Left lung (tissue), 10 donors: ENCODE measurements around the gene PTPN21. TPM values are rescaled to one million over a fixed set of nuclear protein-coding genes. Genes with fewer than 3 reads are reported as not detected.
A peak's percentile ranks its signal among the peaks of the same experiment; 100 is the strongest.

Experiments used
- ATAC-seq: fragments of 200-7000 bp; cut with Tn5 transposase; one replicate; pipeline ENCODE4 v1.9.1; 2020; ENCODE audit warnings: moderate library complexity
- DNase-seq, 4 donors: peaks; one replicate each; pipeline ENCODE4 v3.0.0-alpha.2; 2013 to 2020
- H3K27ac ChIP-seq, 2 donors: fragments of 200-600 bp; sonication (generic) in 1 of 2; one replicate each; pipeline versions ENCODE4 v1.5.0 to v1.8.0; 2020 to 2021
- H3K27me3 ChIP-seq, 2 donors: fragments of 200-600 bp; sonication (generic) in 1 of 2; one replicate each; pipeline versions ENCODE4 v1.5.0 to v1.8.0; 2020 to 2021
- H3K36me3 ChIP-seq, 2 donors: fragments of 200-600 bp; sonication (generic) in 1 of 2; one replicate each; pipeline versions ENCODE4 v1.5.0 to v1.8.0; 2020 to 2021
- H3K4me1 ChIP-seq, 2 donors: fragments of 200-600 bp; one replicate each; pipeline ENCODE4 v1.8.0; 2021
- H3K4me3 ChIP-seq, 2 donors: fragments of 200-600 bp; sonication (generic) in 1 of 2; one replicate each; pipeline versions ENCODE4 v1.5.0 to v1.8.0; 2020 to 2021; ENCODE audit warnings: mild to moderate bottlenecking in 1 of 2
- H3K9me3 ChIP-seq, 2 donors: fragments of 200-600 bp; sonication (generic) in 1 of 2; one replicate each; pipeline versions ENCODE4 v1.5.0 to v1.8.0; 2020 to 2021
- intact Hi-C, 2 donors: fragments of 100-400 bp; cut with DNase I; formaldehyde crosslinking; loops; one replicate each; pipeline versions ENCODE4 v1.11.2 to v1.14.2; 2022
- polyA plus RNA-seq, 6 donors: library from polyadenylated mRNA; unstranded; fragments of 120-200 nt; gene quantifications; one replicate each; pipeline ENCODE4 v1.2.1, GENCODE V29; 2013; ENCODE audit not compliant: insufficient read length in 6 of 6
- total RNA-seq, 2 donors: library from RNA; stranded (reverse); fragmentation: NEBNext Ultra II Directional; extraction: Animal tissue kit (Norgen Biotek cat#: 25700); gene quantifications; one replicate each; pipeline ENCODE4 v1.2.1, GENCODE V29; 2021
- TF ChIP-seq, protein P1 (sequence below), 2 donors: fragments of 200-600 bp; sonication (generic) in 1 of 2; IDR thresholded peaks; one replicate each; pipeline versions ENCODE4 v1.5.0 to v1.8.0; 2021; ENCODE audit warnings: antibody characterized with exemption in 2 of 2
- donor health status: DM: no; HTN: yes; CAD: no.
- donor health status: DM: no; HTN: no; CAD: no.

Gene PTPN21
- total and polyA plus RNA-seq, 8 donors: 26.8 to 35.9 (median 29.8) TPM

DNA sequence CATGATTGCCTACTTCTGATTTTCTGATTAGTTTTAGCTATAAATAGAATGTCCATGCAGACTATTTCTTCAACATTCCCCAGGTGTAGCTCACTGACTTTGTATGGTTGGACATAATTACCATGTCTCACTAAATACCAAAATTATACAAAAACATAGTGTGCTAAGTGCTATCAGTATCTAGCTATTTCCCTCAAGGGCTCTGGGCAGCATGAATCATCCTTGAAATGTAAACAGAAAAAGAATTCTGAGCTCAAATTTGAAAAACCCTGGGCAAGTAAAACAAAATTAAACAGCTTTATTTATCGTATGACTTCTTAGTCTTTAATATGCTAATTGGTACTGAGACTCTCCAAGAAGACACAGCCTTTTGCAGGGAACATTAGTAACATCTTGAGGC lies 86.4 kb downstream of the PTPN21 start:
- TF ChIP-seq, protein P1, sequence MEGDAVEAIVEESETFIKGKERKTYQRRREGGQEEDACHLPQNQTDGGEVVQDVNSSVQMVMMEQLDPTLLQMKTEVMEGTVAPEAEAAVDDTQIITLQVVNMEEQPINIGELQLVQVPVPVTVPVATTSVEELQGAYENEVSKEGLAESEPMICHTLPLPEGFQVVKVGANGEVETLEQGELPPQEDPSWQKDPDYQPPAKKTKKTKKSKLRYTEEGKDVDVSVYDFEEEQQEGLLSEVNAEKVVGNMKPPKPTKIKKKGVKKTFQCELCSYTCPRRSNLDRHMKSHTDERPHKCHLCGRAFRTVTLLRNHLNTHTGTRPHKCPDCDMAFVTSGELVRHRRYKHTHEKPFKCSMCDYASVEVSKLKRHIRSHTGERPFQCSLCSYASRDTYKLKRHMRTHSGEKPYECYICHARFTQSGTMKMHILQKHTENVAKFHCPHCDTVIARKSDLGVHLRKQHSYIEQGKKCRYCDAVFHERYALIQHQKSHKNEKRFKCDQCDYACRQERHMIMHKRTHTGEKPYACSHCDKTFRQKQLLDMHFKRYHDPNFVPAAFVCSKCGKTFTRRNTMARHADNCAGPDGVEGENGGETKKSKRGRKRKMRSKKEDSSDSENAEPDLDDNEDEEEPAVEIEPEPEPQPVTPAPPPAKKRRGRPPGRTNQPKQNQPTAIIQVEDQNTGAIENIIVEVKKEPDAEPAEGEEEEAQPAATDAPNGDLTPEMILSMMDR (IDR thresholded peaks at IDR 0.05): no peak
- H3K9me3 ChIP-seq: no peaks in the 10 kb centered on the region
- H3K4me1 ChIP-seq: peaks cover 0 to 3% of the 10 kb centered on the region in 2 donors
- intact Hi-C loops: no loop called here
- H3K4me3 ChIP-seq: no peak overlapping the region
- H3K27ac ChIP-seq: no peak overlapping the region
- no peaks in the 10 kb centered on the region for H3K27me3 ChIP-seq
- DNase-seq: no peak
- H3K36me3 ChIP-seq: peaks cover 0 to 58% of the 10 kb centered on the region in 2 donors
- ATAC-seq: peak; percentile 86

DNA sequence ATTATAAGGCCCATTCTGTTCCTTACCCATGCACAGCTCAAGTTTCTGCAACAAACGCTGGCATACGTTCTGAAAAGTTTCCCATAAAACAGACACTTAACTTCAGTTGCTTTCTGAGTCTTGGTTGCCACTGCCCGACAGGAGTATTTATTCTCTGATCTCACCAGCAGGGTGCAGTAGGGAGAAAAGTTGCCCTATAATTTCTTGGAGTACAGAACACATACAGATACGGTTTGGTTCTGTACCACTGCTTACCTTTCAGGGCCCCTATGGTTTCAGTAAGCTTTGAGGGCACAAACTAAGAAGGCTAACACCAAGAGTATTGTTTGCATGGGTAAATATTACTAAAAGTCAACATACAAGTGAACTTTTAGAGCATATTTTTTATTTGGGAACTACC lies 91.5 kb downstream of the PTPN21 start:
- H3K4me3 ChIP-seq: no peak overlapping the region
- ATAC-seq (peak; percentile 81), DNase-seq (no peak)
- H3K4me1 ChIP-seq: no peaks in the 10 kb centered on the region
- H3K27me3 ChIP-seq: no peaks in the 10 kb centered on the region
- intact Hi-C loops: no loop called here
- TF ChIP-seq, protein P1 (IDR thresholded peaks at IDR 0.05): peak in 1 of 2 donors; percentile 29
- H3K36me3 ChIP-seq: peaks cover 0 to 26% of the 10 kb centered on the region in 2 donors
- H3K27ac ChIP-seq: no peak overlapping the region
- H3K9me3 ChIP-seq: peaks cover 0 to 14% of the 10 kb centered on the region in 2 donors

DNA sequence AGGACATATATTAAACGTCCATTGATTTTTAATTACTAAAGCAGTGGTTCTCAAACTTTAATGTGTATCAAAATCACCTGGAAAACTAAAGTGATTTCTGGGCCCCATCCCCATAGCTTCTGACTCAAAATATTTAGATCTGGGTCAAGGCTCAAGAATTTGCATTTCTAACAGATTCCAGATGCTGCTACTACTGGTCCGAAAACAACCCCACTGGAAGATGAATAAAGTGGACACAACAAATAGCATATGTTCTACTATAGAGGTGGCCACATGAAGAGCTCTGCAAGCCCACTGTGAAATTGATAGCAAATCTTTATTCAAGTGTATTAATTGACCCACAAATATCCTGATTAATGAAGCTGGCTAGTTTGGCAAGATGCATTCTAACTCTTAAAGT lies 99.9 kb downstream of the PTPN21 start:
- H3K36me3 ChIP-seq: peaks cover 0 to 6% of the 10 kb centered on the region in 2 donors
- H3K27ac ChIP-seq: no peak overlapping the region
- intact Hi-C loops: no loop called here
- ATAC-seq (no peak), DNase-seq (no peak)
- H3K4me3 ChIP-seq: no peak overlapping the region
- peaks cover 0 to 16% of the 10 kb centered on the region in 2 donors for H3K9me3 ChIP-seq
- TF ChIP-seq, protein P1 (IDR thresholded peaks at IDR 0.05): no peak
- H3K27me3 ChIP-seq: no peaks in the 10 kb centered on the region
- no peaks in the 10 kb centered on the region for H3K4me1 ChIP-seq

DNA sequence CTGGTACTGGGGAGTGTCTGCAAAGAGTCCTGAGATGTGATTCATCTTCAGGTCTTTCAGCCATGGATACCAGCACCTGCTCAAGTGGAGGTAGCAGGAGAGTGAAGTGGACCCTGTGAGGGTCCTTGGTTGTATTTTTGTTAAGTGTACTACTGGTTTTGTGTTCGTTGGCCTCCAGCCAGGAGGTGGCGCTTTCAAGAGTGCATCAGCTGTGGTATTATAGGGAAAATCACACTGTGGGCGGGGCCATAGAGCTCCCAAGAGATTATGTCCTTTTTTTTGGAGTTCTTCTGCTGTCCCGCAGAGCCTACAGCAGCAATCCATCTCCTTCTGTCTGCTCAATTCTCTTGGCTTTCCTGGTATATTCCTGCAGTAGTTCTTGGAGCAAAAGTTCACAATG lies 102.6 kb downstream of the PTPN21 start:
- peaks cover 0 to 6% of the 10 kb centered on the region in 2 donors for H3K9me3 ChIP-seq
- H3K4me1 ChIP-seq: no peaks in the 10 kb centered on the region
- H3K27ac ChIP-seq: no peak overlapping the region
- DNase-seq (no peak), ATAC-seq (no peak)
- H3K36me3 ChIP-seq: peaks cover 0 to 6% of the 10 kb centered on the region in 2 donors
- no peak overlapping the region for H3K4me3 ChIP-seq
- TF ChIP-seq, protein P1 (IDR thresholded peaks at IDR 0.05): no peak
- intact Hi-C loops: no loop called here
- no peaks in the 10 kb centered on the region for H3K27me3 ChIP-seq

DNA sequence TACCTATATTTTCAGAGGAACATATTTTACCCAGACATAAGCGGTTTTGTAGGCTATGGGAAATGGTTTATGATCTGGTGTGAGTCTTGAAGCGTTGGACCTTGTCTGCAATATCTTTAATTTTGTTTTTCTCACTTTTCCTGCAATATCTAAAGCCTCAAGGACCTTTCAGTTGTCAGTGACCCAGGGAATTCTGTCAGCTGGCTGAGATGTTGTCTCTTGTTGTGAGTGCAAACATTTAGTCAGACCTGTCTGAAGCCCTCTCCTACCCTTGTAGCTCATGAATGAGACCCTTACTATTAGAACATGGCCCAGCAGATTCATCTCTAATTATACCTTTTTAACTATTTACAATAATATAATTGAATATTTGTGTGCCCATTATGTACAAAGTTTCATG lies 115.7 kb downstream of the PTPN21 start:
- ATAC-seq: no peak
- Histone ChIP-seq H3K36me3 (peaks cover 0 to 13% of the 10 kb centered on the region in 2 donors), H3K4me3 (no peak overlapping the region), H3K27ac (no peak overlapping the region), H3K9me3 (peaks cover 0 to 2% of the 10 kb centered on the region in 2 donors), H3K4me1 (no peaks in the 10 kb centered on the region), H3K27me3 (no peaks in the 10 kb centered on the region)
- DNase-seq: no peak
- intact Hi-C loops: no loop called here
- TF ChIP-seq, protein P1 (IDR thresholded peaks at IDR 0.05): no peak
